Measurements from ENCODE around the gene SNX18.
"Not testable (repeated sequence)": the region's sequence is repeated elsewhere in the genome, so short reads cannot be mapped to it uniquely, and the experiment has no call there.

Gene SNX18

GRCh38 chr5:54520940-54521339 is 3.4 kb downstream of the SNX18 start:
- DNase-seq: no peak

- DNase-seq: no peak
These were observed 4.4 kb downstream of the SNX18 start for GRCh38 chr5:54521856-54522479.

- no peak for DNase-seq
These were observed 6.0 kb downstream of the SNX18 start for GRCh38 chr5:54523534-54523933.

GRCh38 chr5:54524082-54524481 is 6.5 kb downstream of the SNX18 start:
- DNase-seq: no peak

- no peak for DNase-seq
These were observed 7.1 kb downstream of the SNX18 start for GRCh38 chr5:54524704-54525103.

GRCh38 chr5:54525261-54525660 is 7.7 kb downstream of the SNX18 start:
- no peak for DNase-seq

- DNase-seq: no peak
These were observed 8.1 kb downstream of the SNX18 start for GRCh38 chr5:54525692-54526091.

- DNase-seq: no peak
These were observed 9.2 kb downstream of the SNX18 start for GRCh38 chr5:54526604-54527288.

GRCh38 chr5:54528633-54529209 is 11.2 kb downstream of the SNX18 start:
- no peak for DNase-seq

GRCh38 chr5:54529565-54529964 is 12.0 kb downstream of the SNX18 start:
- DNase-seq: no peak

- DNase-seq: no peak
These were observed 14.0 kb downstream of the SNX18 start for GRCh38 chr5:54531546-54531945.

GRCh38 chr5:54533541-54534190 is 16.1 kb downstream of the SNX18 start:
- DNase-seq: no peak

GRCh38 chr5:54534191-54535004 is 16.8 kb downstream of the SNX18 start:
- DNase-seq: no peak

GRCh38 chr5:54535149-54535844 is 17.7 kb downstream of the SNX18 start:
- no peak for DNase-seq

GRCh38 chr5:54536375-54536774 is 18.8 kb downstream of the SNX18 start:
- DNase-seq: not testable (repeated sequence)

GRCh38 chr5:54536861-54537260 is 19.3 kb downstream of the SNX18 start:
- not testable (repeated sequence) for DNase-seq

- DNase-seq: no peak
These were observed 20.2 kb downstream of the SNX18 start for GRCh38 chr5:54537725-54538124.

- no peak for DNase-seq
These were observed 20.6 kb downstream of the SNX18 start for GRCh38 chr5:54538156-54538555.

- DNase-seq: no peak
These were observed 21.4 kb downstream of the SNX18 start for GRCh38 chr5:54539001-54539400.

- DNase-seq: no peak
These were observed 22.7 kb downstream of the SNX18 start for GRCh38 chr5:54540286-54540685.

- DNase-seq: peak; percentile 46
These were observed 24.5 kb downstream of the SNX18 start for GRCh38 chr5:54541823-54542783.

Measured in SHP77 treated with DMSO at 0.1 percent for 48 hours (cell line).